Stimulated activated CD8-positive, alpha-beta memory T cell treated with anti-CD3 and anti-CD28 coated beads, Interleukin-7, amount 100 ng/mL, for 1 hour (primary cell): ENCODE measurements around the gene ZNF444.
A peak's percentile ranks its signal among the peaks of the same experiment; 100 is the strongest.

Source experiments
- DNase-seq, 2 donors: peaks; one replicate each; pipeline ENCODE4 v3.0.0-alpha.2; 2020; ENCODE audit warnings: low read depth in 2 of 2

Gene ZNF444

GRCh38 chr19:56107626-56108351 is 33.3 kb upstream of the ZNF444 start:
- no peak for DNase-seq

- DNase-seq = no peak
Measured at GRCh38 chr19:56108447-56109195, 32.5 kb upstream of the ZNF444 start.

GRCh38 chr19:56109226-56109625 is 31.9 kb upstream of the ZNF444 start:
- no peak for DNase-seq

GRCh38 chr19:56110515-56111448 is 30.3 kb upstream of the ZNF444 start:
- no peak for DNase-seq

GRCh38 chr19:56111601-56112312 is 29.3 kb upstream of the ZNF444 start:
- DNase-seq = peak; percentile 8 to 11

- DNase-seq = no peak
Measured at GRCh38 chr19:56112313-56112709, 28.8 kb upstream of the ZNF444 start.

- DNase-seq = no peak
Measured at GRCh38 chr19:56113074-56113632, 27.9 kb upstream of the ZNF444 start.

- DNase-seq = no peak
Measured at GRCh38 chr19:56114051-56114777, 26.9 kb upstream of the ZNF444 start.

GRCh38 chr19:56114778-56115110 is 26.3 kb upstream of the ZNF444 start:
- DNase-seq = no peak

- DNase-seq = no peak
Measured at GRCh38 chr19:56115490-56115889, 25.6 kb upstream of the ZNF444 start.

GRCh38 chr19:56116606-56117005 is 24.5 kb upstream of the ZNF444 start:
- DNase-seq = no peak

GRCh38 chr19:56117376-56117884 is 23.7 kb upstream of the ZNF444 start:
- no peak for DNase-seq

- DNase-seq = no peak
Measured at GRCh38 chr19:56117889-56118288, 23.2 kb upstream of the ZNF444 start.

GRCh38 chr19:56118666-56119581 is 22.2 kb upstream of the ZNF444 start:
- DNase-seq = no peak

GRCh38 chr19:56119582-56119978 is 21.5 kb upstream of the ZNF444 start:
- DNase-seq = no peak

- no peak for DNase-seq
Measured at GRCh38 chr19:56120002-56120370, 21.1 kb upstream of the ZNF444 start.

GRCh38 chr19:56120371-56121179 is 20.5 kb upstream of the ZNF444 start:
- DNase-seq = peak; percentile 61 to 62
